ENCODE data around the gene MTA2.

MTA2 gene

GRCh38 chr11:62605902-62606301 is 4.2 kb upstream of the MTA2 start:
- Mint-ChIP-seq H3K4me3 (no peak overlapping the region), H3K9me3 (no peaks in the 10 kb centered on the region), H3K27ac (peak overlapping the region; percentile 65), H3K27me3 (no peaks in the 10 kb centered on the region), H3K4me1 (peaks cover 35 to 54% of the 10 kb centered on the region in 2 donors), H3K36me3 (peaks cover 62 to 73% of the 10 kb centered on the region in 2 donors)
- no peak for ATAC-seq (replicated peaks)
- no peak for DNase-seq

DNA sequence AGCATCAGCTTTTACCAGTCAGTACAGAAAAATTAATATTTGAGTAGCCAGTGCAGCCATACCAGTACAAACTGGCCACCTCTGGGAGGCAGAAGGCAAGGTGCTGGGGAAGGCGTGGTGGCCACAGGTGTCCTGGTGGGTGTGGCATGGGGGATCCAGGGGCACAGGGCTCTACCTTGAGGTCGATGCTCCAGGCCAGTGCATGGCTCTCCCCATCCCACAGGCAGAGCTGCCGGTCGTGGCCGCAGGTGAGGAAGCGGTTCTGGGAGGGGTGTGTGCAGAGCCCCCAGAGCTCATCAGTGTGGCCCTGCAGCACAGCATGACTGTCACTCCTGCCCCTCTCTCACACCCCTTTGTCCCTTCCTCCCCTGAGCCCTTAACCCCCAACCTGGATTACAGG is 3.8 kb upstream of the MTA2 start:
- peaks cover 33 to 53% of the 10 kb centered on the region in 2 donors for H3K4me1 Mint-ChIP-seq
- no peak for ATAC-seq (replicated peaks)
- peaks cover 61 to 73% of the 10 kb centered on the region in 2 donors for H3K36me3 Mint-ChIP-seq
- no peak overlapping the region for H3K4me3 Mint-ChIP-seq
- peak overlapping the region; percentile 65 for H3K27ac Mint-ChIP-seq
- H3K27me3 Mint-ChIP-seq: no peaks in the 10 kb centered on the region
- no peaks in the 10 kb centered on the region for H3K9me3 Mint-ChIP-seq
- DNase-seq: no peak

DNA sequence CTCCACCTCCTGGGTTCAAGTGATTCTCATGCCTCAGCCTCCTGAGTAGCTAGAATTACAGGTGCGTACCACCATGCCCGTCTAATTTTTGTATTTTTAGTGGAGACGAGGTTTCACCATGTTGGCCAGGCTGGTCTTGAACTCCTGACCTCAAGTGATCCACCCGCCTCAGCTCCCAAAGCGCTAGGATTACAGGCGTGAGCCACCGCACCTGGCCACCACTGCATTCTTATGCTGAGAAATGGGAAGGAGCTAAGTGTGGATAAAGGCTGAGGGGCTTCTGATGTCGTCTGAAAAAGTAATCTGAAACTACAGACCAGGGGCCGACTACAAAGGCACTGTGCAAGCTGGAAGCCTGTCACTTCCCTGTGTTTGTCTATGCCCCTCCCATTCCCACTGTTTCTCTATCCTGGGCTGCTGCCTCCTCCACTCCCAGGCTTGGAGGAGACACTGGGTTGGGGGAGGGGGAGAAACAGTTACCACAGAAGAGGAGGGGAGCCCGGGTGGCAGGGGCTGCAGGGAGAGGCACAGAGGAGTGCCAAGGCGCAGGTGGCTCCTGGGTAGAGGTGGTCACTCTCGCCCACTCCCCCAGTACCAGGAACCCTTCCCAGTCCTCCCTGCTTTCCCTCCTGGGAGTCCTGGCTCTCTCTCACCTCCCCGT is 2.9 kb upstream of the MTA2 start:
- ATAC-seq (replicated peaks) (no peak), DNase-seq (no peak)
- Mint-ChIP-seq H3K9me3 (peaks cover 0 to 3% of the 10 kb centered on the region in 2 donors), H3K27ac (no peak overlapping the region), H3K27me3 (no peaks in the 10 kb centered on the region), H3K4me3 (no peak overlapping the region), H3K4me1 (peaks cover 36 to 54% of the 10 kb centered on the region in 2 donors), H3K36me3 (peaks cover 64 to 75% of the 10 kb centered on the region in 2 donors)

GRCh38 chr11:62603776-62604299 is 2.2 kb upstream of the MTA2 start:
- peak overlapping the region in 1 of 2 donors; percentile 60 for H3K4me3 Mint-ChIP-seq
- peaks cover 2 to 3% of the 10 kb centered on the region in 2 donors for H3K9me3 Mint-ChIP-seq
- H3K27ac Mint-ChIP-seq: no peak overlapping the region
- peaks cover 39 to 58% of the 10 kb centered on the region in 2 donors for H3K4me1 Mint-ChIP-seq
- DNase-seq (no peak), ATAC-seq (replicated peaks) (no peak)
- H3K36me3 Mint-ChIP-seq: peaks cover 68 to 75% of the 10 kb centered on the region in 2 donors
- H3K27me3 Mint-ChIP-seq: no peaks in the 10 kb centered on the region

DNA sequence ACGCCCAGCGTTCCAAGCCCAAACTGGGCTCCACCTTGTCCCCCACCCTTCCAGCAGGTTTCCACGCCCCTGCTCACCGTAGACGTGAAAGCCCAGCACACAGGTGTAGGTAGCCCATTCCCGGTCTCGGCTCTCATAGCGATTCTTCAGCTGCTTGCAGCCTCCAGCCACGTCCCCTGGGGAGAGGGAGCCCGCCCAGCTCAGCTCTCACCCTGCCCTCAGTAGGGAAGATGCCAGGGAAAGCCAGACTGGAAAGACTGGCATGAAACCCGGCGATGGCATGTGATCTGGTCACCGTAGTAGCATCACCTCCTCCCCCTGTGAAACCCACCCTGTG is 1.4 kb upstream of the MTA2 start:
- peak overlapping the region; percentile 39 for H3K27ac Mint-ChIP-seq
- H3K4me3 Mint-ChIP-seq: peak overlapping the region; percentile 26 to 60
- H3K9me3 Mint-ChIP-seq: peaks cover 2 to 3% of the 10 kb centered on the region in 2 donors
- ATAC-seq (replicated peaks) (no peak), DNase-seq (no peak)
- H3K27me3 Mint-ChIP-seq: no peaks in the 10 kb centered on the region
- H3K36me3 Mint-ChIP-seq: peaks cover 71 to 78% of the 10 kb centered on the region in 2 donors
- H3K4me1 Mint-ChIP-seq: peaks cover 42 to 59% of the 10 kb centered on the region in 2 donors

- Mint-ChIP-seq H3K36me3 (peaks cover 70 to 78% of the 10 kb centered on the region in 2 donors), H3K4me1 (peaks cover 44 to 59% of the 10 kb centered on the region in 2 donors), H3K27ac (peak overlapping the region; percentile 96), H3K9me3 (peaks cover 2 to 3% of the 10 kb centered on the region in 2 donors), H3K4me3 (peak overlapping the region; percentile 90 to 93), H3K27me3 (no peaks in the 10 kb centered on the region)
- no peak for ATAC-seq (replicated peaks)
- peak; percentile 23 for DNase-seq
Measured at GRCh38 chr11:62602141-62603071, 741 bp upstream of the MTA2 start.

- H3K9me3 Mint-ChIP-seq: peaks cover 2 to 3% of the 10 kb centered on the region in 2 donors
- ATAC-seq (replicated peaks) (peak; percentile 18 to 19), DNase-seq (peak; percentile 52)
- peaks cover 46 to 63% of the 10 kb centered on the region in 2 donors for H3K4me1 Mint-ChIP-seq
- peaks cover 72 to 77% of the 10 kb centered on the region in 2 donors for H3K36me3 Mint-ChIP-seq
- H3K27ac Mint-ChIP-seq: peak overlapping the region; percentile 96
- peak overlapping the region; percentile 90 to 93 for H3K4me3 Mint-ChIP-seq
- H3K27me3 Mint-ChIP-seq: no peaks in the 10 kb centered on the region
Measured at GRCh38 chr11:62601122-62601371, 618 bp downstream of the MTA2 start.

DNA sequence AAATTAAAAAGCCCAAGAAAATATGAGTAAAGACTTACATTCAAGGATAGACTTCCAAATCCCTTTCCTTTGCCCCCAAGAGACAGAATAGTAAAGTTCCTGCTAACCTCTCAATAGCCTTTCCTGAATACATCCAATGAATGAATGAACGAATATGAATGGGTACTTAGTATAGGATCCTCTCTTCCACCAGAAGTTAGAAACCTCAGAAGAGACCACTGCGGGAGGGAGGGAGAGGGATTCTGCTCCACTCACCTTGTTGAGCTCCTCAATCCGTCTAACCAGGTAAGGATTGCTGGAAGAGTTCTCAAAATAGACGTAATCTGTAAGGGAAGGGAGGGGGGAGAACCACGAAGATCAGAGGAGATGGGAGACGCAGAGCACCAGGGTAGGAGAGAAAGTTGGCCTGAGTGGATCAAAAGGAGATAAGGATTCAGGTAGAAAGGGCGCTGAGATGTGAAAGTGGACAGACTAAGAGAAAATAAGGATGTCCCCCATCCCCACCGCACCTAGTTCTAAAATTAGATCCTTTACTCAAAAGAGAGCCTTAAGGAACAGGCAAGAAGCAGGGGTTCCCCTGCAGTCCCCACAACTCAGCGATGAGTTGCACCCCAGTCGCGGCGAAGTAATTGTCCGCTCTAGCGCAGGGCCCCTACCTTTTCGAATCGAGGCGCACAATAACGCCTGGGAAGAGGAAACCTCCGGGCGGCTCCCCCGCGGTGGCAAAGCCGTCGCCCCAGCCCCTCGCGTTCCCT is 1.1 kb downstream of the MTA2 start:
- peaks cover 46 to 66% of the 10 kb centered on the region in 2 donors for H3K4me1 Mint-ChIP-seq
- peaks cover 72 to 76% of the 10 kb centered on the region in 2 donors for H3K36me3 Mint-ChIP-seq
- no peak for ATAC-seq (replicated peaks)

GRCh38 chr11:62599901-62600300 is 1.8 kb downstream of the MTA2 start:
- no peaks in the 10 kb centered on the region for H3K27me3 Mint-ChIP-seq
- peaks cover 71 to 74% of the 10 kb centered on the region in 2 donors for H3K36me3 Mint-ChIP-seq
- ATAC-seq (replicated peaks): no peak

More for the DNA sequence above, 1.1 kb downstream of the MTA2 start:
- H3K9me3 Mint-ChIP-seq: peaks cover 2 to 3% of the 10 kb centered on the region in 2 donors
- peak overlapping the region; percentile 96 for H3K27ac Mint-ChIP-seq
- no peaks in the 10 kb centered on the region for H3K27me3 Mint-ChIP-seq
- DNase-seq: no peak
- peak overlapping the region; percentile 90 to 93 for H3K4me3 Mint-ChIP-seq

DNA sequence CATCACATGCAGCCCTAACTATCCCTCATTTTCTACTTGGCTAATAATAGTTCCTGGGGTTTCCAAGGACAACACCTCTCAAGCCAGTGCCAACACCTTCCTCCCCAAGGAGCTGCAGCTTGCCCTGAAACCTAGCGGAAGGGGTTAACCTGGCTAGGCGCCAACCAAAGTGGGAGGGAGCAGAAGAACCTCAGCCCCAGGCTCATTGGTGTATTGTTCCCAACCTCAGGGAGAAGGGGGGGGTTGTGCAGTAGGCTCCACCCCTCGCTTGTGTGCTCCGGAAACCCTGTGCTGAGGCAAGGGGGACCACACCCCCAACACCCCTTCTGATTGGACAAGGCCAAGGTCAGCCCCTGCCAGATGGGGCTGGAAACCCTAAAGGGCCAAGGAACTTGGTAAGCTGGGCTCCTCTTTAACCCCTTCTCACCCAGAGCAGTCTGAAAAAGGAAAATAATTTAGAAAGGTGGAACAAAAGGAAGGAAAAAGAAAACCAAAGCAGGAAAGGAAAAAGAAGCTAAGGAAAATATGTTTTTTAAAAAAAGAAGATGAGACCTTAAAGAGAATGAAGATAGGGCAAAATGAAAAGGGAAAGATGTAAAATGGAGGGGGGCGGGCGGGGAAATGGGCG is 2.5 kb downstream of the MTA2 start:
- Mint-ChIP-seq H3K4me3 (peak overlapping the region; percentile 90 to 93), H3K36me3 (peaks cover 74% of the 10 kb centered on the region in 2 donors), H3K4me1 (peaks cover 42 to 71% of the 10 kb centered on the region in 2 donors), H3K9me3 (peaks cover 2 to 3% of the 10 kb centered on the region in 2 donors), H3K27me3 (no peaks in the 10 kb centered on the region), H3K27ac (peak overlapping the region; percentile 94)
- peak; percentile 90 for DNase-seq
- ATAC-seq (replicated peaks): peak; percentile 66 to 75

More at GRCh38 chr11:62599901-62600300, 1.8 kb downstream of the MTA2 start:
- Mint-ChIP-seq H3K4me3 (peak overlapping the region; percentile 90 to 93), H3K4me1 (peaks cover 41 to 65% of the 10 kb centered on the region in 2 donors), H3K27ac (peak overlapping the region; percentile 96), H3K9me3 (peaks cover 2 to 3% of the 10 kb centered on the region in 2 donors)
- no peak for DNase-seq

DNA sequence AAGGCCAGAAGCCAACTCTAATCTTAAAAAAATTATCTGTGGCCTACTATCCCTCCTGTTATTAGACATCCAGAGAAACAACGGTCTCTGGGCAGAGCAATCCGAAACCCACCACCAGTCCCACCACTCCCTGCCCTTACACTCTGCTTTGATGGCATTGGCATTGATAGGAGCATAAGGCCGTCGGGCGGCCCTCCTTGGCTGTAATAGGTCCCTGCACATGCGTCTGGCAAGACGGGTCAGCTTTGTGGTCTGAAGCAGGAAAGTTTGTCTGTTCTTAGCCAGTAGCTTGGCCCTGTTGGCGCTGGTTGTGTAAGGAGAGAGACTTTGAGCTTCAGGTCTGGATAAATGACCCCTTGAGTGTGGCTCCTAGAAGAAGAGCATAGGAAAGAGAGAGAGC is 6.5 kb downstream of the MTA2 start:
- Mint-ChIP-seq H3K4me3 (no peak overlapping the region), H3K27ac (peak overlapping the region; percentile 5), H3K27me3 (no peaks in the 10 kb centered on the region), H3K9me3 (peaks cover 2 to 3% of the 10 kb centered on the region in 2 donors), H3K4me1 (peaks cover 48 to 76% of the 10 kb centered on the region in 2 donors), H3K36me3 (peaks cover 66 to 71% of the 10 kb centered on the region in 2 donors)
- ATAC-seq (replicated peaks): no peak
- DNase-seq: no peak

- Mint-ChIP-seq H3K9me3 (no peaks in the 10 kb centered on the region), H3K27ac (peak overlapping the region; percentile 90), H3K27me3 (no peaks in the 10 kb centered on the region), H3K4me1 (peaks cover 33 to 62% of the 10 kb centered on the region in 2 donors), H3K4me3 (peak overlapping the region; percentile 41 to 69), H3K36me3 (peaks cover 51 to 60% of the 10 kb centered on the region in 2 donors)
- DNase-seq: no peak
- no peak for ATAC-seq (replicated peaks)
Measured at GRCh38 chr11:62593434-62594044, 8.1 kb downstream of the MTA2 start.

GRCh38 chr11:62592989-62593421 is 8.7 kb downstream of the MTA2 start:
- H3K36me3 Mint-ChIP-seq: peaks cover 46 to 55% of the 10 kb centered on the region in 2 donors
- no peak overlapping the region for H3K4me3 Mint-ChIP-seq
- DNase-seq: no peak

More at GRCh38 chr11:62592989-62593421, 8.7 kb downstream of the MTA2 start:
- no peaks in the 10 kb centered on the region for H3K27me3 Mint-ChIP-seq
- H3K4me1 Mint-ChIP-seq: peaks cover 29 to 57% of the 10 kb centered on the region in 2 donors
- no peaks in the 10 kb centered on the region for H3K9me3 Mint-ChIP-seq
- ATAC-seq (replicated peaks): no peak
- peak overlapping the region; percentile 99 for H3K27ac Mint-ChIP-seq

Measured in stimulated activated naive B cell treated with anti-CD40 and anti-IgM and Interleukin-4, amounts not matched to agents 10 μg/mL and 1 μg/mL and 100 μg/mL, for 72 hours (primary cell).